ENCODE measurements around the gene DRGX.

DRGX gene

DNA sequence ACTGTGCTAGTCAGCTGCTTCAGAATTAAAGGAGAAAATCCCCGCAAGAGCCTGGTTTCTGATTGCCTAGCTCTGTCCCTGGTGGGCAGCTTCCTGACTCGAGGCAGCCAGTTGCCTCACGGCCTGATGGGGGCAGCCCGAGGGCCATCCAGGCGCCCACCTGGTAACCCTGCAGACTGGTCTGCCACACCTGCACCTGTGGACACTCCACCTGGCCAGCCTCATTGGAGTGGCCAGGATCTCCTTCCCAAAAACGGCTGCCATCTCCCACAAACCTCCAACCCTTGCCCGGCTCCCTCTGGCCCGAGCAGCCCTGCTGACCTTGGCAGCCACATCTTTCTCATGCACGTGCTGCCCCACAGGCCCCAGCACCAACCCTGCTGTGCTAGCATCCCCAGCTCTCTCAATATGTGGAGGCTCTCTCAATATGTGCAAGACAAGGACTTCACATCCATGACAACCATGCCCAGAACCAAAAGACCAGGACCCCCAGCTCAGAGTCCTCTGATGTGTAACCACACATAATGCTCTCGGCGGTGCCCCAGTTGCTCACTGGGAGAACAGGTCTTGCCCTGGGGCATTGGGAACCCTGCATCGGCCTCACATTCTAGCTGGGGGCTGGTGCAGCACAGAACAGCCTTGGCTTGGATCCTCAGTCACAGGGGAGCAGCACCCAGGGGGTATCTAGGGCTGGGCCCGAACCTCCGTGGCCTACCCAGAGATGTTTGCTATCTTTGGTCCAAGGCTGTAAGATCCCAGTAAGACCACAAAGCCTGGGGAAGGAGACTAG lies 14.6 kb downstream of the DRGX start:
- no peak for DNase-seq (ENCODE audit: low spot score)

DNA sequence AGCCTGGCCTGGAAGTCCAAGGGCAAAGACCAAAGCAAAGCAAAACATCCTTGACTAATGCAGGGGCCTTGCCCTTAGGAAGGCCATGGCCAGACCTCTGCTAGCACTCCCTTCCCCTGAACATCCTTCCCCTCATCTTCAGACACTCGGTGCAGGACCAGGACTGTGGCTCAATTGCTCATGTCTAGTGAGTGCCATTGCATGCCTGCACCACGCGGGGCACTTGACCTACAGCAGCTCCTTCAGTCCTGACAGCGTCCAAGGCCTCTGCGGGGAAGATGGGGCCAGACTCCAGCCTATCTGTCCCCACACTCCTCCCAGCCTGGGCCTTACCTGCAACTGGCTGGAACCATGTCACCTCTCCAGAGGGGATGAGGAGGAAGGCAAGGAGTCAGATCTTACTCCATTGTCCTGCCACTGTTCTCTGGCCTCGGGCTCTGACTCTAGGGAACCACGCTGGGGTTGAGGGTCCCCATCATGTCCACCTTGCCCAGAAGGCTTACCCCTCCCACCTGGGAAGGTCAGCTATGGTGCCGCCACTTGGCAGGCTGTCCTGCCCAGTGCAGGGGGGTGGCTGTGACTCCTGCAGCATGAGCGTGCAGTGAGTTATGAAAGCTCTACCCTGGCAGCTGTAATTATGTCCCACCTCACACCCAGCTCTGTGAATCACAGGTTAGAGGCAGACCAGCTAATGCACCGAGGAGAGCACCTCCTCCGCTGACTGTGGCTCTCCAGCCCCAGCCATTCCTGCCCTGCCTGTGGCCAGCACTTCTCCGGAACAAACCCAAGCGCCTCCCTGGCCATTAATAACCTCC lies 16.1 kb downstream of the DRGX start:
- no peak for DNase-seq (ENCODE audit: low spot score)

DNA sequence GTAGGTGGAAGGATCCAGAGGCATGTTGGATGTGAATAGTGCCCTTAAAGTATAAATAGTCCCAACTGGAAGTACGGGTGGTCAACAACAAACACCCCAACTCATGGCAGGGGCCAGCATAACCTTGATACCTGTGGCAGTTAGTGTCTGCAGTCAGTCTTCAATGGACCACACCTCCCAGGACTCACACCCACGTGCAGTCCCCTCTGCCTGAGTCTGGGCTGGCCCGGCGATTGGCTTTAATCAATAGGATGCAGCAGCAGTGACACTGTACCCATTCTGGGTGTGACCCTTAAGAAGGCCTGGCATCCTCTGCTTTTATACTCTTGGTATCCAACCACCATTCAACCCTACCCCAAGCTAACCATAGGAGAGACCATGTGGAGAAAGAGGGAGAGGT lies 18.6 kb downstream of the DRGX start:
- no peak for DNase-seq (ENCODE audit: low spot score)

DNA sequence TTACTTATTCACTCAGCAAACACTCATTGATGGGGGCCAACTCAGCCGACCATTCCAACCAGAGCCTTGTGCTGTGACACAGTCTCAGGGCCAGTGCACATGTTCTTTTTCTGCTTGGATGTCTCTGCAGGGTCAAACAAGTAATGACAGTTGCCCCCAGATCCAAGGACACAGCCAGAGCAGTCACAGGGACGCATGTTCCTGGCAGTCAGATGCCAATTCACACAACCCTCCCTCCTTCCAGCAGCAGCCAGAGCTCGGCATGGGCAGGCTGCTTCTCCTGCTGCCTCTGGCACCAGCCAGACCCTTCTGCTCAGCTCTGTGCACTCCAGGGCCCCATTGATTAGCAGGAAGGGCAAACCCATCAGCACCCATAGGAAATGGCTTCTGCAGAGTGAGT lies 20.3 kb downstream of the DRGX start:
- DNase-seq (ENCODE audit: low spot score): no peak

DNA sequence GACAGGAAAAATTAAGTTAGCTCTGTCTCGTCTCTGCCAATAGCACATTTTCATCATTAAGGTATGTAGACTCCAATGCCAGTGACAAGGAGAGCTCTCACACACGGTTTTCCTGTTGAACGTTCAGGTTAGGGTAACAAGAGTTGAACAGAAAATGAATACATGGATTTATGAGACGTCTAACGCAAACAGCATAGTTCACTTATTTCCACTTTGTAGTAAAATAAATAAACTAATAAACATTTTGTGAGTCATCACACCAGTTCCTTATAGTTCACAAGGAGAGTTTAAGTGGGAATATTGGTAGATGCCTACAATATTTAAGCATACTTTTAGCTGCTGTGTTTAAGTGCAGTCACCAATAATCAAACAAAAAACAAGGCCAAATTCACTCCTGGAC lies 21.1 kb downstream of the DRGX start:
- DNase-seq (ENCODE audit: low spot score): no peak

DNA sequence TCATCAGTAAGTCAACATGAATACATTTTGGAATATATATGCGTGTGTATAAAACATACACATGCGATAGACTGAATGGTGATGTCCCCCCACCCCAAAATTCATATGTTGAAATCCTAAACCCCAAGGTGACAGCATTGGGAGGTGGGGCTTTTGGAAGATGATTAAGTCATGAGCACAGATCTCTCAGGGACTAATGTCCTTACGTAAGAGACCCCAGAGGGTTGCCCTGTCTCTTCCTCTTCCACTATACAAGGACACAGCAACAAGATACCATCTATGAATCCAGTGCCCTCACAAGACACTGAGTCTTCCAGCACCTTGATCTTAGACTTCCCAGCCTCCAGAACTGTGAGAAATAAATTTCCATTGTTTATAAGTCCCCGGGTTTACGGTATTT lies 22.5 kb downstream of the DRGX start:
- DNase-seq (ENCODE audit: low spot score): no peak

DNA sequence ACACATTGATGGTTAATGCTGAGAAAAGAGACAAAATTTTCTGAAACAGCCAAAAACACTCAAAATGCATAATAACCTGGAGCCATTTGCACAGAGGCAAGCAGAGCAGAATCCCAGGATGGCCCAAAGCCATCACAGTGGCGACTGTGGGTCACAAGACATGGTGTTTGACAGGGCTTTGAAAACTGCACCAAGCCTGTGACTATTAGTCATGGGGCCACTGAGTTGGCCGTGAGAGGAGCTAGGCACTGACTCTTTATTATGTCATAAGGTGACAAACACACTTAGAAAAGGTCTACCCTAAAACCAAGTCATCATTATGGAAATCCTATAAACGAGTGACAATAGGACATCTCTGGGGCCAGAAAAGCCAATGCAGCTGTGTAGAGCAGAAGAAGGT lies 23.9 kb downstream of the DRGX start:
- no peak for DNase-seq (ENCODE audit: low spot score)

DNA sequence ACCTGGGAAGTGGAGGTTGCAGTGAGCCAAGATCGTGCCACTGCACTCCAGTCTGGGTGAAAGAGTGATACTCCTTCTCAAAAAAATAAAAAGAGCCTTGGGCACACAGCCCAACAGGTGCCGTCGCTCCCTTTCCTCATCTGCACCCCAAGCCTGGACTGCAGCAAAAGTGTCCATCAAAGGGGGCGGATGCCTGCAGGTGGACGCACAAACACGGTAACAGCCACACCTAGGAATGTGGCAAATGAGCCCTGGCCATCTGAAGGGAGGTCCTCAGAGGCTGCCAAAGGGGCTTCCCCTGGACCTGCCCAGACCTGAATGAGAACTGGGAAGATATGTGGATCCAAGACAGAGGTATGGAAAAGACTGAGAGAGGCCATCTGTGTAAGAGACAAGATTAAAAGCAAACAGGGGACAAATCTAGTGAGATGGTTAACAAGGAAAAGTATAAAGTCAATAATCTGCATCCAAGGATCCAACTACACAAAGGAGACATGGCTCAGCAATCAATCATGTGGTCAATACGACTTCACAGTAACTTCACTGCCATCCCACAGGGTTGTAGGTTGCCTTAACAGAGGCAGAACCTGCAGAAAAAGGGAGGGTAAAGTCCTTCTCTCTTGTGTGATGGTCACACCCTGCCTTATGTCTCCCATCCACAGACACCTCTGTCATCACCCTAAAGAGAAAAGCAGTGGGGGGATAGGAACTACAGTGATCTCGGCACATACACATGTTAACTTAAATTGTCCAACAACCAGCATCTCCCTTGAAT lies 25.4 kb downstream of the DRGX start:
- DNase-seq (ENCODE audit: low spot score): no peak

DNA sequence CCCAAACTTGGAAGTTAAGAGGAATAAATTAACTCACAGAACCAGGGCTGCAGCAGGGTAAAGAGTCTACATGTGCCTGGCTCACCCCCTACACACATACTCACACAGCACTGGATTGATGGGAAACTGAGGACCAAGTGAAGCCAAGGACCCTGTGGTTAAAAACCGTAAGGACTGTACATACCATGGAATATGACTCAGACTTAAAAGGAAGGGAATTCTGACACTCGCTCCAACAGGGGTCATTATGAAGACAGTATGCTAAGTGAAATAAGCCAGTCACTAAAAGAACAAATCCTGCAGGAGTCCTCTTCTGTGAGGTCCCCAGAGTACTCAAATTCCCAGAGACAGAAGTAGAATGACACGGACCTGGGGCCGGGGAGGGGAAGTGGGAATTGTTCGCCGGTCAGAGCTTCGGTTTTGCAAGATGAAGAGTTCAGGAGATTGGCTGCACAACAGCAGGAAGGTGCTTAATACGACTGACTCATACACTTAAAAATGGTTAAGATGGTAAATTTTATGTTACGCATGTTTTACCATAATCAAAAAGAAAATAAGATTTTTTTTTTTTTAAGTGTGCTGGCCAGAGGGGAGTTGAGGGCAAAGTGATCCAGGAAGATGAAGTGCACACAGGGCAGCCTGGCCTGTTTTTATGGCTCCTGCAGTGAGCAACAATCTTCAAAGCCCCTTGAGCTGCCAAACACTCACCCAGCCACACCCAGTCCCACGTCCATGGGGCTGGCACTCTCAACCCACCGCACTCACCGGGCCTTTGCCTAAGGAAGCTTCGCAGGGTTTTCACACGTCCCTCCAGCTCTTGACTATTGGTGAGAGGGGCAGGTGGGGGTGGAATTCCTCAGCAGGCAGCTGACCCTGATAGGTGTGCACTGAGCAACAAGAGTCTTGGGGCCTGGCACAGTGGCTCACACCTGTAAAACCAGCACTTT lies 26.4 kb downstream of the DRGX start:
- no peak for DNase-seq (ENCODE audit: low spot score)

DNA sequence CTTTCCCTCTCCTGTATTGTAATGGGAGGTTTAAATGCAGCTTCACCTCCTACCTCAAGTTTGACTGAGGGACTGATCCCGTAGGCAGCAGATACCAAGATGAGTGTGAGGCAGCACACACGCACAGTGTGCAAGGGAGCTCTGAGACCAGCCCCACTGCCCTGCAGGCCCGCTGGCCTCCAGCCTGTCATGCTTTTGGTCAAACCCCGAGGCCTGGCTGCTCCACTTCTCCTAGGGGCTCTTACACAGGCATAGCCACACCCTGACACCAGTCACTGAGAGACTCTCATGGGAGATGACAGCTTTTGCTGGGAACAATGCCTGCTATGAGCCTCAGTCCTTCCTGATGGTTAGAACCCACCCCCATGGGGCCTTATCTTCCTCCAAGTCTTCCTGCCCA lies 27.6 kb downstream of the DRGX start:
- no peak for DNase-seq (ENCODE audit: low spot score)

DNA sequence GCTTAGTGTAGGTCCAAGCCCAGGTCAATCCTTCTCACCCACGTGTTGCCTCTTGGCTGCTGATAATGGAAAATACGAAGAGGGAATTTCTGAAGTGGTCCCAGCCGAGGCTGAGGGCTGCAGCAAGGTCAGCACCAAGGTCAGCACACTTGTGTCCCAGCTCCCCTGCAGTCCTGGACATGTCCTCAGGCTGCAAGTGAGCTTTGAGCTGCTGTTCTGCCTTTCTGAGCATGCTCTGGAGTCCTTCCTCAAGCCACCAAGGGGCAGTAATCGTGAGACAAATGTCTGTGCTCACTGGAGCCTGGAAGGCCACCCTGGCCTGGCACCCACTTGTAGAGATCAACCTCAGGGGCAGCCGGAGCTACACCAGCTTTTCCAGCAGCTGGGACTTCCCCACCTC lies 28.3 kb downstream of the DRGX start:
- DNase-seq (ENCODE audit: low spot score): no peak

DNA sequence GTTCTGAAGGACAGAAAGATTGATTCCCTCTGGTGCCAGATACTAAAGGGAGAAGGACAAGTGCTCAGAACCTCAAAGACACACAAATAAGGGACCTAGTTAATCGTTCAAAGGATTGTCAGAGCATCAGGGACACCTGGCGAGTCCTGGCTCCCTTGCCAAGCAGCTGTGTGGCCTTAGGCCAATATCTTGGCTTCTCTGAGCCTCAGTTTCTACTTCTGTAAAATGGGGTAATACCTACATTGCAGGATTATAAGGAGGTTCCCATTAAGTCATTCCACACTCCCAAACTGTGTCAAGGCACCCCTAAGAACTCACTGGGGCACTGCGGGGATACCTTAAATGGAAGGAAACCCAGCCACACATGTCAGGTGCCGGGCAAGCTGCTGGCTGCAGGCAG lies 29.4 kb downstream of the DRGX start:
- DNase-seq (ENCODE audit: low spot score): no peak

DNA sequence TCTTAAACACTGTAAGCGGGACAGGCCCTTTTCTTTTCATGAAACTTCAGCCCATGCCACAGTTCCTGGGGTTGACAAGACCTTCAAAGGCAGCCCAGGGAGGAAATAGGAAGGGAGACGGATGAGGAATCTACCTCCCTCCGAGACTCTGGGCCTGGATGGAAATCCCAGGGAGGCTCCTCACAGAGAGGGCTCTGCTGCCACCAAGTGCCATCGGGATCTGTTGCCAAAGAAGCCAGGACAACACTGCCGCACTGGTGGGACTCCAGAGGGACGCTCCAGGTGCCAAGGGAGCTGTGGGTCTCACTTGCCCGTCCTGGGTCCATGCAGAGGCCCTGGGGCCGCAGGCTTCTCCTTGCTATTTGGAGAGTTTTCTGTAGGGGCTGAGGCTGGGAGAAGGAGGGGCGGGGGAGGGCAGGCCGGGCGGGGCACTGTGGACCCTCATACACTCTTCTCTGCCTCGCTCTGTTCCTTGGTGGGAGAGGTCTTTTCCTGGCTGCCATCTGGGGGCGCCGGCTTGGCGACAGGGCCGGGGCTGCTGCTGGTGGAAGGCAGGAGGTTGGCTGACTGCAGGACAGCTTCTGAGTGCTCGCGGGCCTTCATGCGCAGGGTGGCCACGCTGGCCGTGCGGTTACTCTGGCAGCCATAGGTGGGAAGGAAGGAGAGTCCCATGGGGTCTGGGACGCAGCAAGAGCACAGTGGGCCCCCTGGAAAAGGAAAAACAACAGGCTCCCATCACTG lies 30.0 kb downstream of the DRGX start:
- no peak for DNase-seq (ENCODE audit: low spot score)

DNA sequence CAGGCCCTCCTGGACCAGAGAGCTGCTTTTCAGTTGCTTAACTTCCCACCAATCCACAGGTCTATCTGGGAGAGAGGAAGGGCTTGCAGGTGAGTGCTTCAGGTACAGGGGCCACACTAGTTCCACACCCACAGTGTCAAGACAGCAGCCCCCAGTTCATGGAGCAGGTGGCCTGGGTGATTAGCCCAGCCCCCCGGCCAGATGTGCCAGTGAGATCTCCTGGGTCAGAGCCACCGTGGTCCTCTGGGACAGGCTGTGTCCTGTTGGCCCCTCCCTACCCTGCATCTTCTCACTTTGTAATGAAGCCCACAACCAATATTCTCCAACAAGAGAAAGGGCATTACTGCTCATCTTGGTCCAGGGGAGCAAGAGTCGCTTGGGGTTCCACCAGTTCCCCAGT lies 30.6 kb downstream of the DRGX start:
- DNase-seq (ENCODE audit: low spot score): no peak

DNA sequence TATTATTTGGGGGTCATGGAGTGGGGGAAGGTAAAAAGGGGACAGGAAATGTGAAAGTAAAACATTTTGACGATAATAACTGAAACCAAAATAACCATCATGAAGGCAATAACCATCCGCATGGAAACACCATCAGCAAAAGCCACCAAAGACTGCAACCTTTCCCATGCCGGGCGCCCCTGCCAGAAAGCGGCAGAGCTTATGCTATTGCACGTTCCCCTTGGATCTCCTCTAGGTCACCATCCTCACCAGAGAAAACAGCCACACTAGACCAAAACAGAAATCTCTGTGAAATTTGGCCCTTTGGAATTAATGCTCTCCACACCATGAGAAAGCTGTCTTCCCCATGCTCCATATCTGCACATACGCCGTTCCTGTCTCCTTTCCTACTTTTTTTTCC lies 31.1 kb downstream of the DRGX start:
- no peak for DNase-seq (ENCODE audit: low spot score)

DNA sequence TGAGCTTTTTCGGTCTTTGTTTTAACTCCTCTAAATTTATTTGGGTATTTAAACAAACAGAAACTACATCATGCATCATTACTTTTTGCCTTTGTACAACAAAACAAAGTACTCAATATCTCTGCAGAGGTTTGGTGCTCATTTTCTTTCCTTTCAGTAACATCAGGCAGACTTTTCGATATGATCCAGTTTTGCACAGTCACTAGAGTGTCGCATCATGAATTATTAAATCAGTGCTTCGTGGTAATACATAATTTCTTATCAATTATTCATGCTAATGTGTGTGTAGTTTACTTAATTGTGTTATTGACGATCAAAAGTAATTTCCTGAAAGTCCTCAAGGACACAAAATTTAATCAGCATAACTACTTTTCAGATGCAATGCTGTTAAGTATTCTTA lies 31.8 kb downstream of the DRGX start:
- no peak for DNase-seq (ENCODE audit: low spot score)

DNA sequence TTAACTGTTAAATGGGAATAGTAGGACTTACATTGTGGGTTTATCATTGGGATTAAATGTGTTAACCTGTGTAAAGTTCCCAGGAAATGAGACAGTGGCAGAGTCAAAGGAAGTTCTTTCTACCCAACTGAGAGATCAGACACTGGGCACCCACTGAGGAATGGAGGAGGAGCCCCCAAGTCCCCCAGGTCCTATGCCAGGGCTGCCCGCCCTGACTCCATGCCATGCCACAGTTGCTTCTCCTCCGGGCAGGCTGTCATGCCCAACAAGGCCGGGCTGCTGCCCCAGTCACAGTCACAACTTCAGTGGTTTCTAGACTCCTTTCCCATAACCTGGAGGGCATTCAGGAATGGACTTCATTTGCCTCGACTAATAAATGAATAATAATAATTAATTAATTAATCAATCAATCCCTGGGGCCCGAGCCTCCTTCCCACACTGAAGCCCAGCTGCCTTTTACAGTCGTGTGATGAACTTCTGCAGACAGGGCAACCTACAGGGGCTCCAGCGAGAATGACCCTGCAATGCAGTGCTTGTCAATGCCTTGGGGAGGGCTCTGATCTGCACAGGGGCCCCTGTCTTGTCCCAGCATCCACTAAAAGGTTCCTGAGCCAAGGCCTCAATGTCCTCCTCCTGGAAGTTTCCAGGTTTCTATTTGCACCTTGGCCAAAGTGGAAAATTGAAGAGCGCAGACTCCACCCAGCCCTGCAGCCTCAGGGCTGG lies 32.4 kb downstream of the DRGX start:
- DNase-seq (ENCODE audit: low spot score): no peak

DNA sequence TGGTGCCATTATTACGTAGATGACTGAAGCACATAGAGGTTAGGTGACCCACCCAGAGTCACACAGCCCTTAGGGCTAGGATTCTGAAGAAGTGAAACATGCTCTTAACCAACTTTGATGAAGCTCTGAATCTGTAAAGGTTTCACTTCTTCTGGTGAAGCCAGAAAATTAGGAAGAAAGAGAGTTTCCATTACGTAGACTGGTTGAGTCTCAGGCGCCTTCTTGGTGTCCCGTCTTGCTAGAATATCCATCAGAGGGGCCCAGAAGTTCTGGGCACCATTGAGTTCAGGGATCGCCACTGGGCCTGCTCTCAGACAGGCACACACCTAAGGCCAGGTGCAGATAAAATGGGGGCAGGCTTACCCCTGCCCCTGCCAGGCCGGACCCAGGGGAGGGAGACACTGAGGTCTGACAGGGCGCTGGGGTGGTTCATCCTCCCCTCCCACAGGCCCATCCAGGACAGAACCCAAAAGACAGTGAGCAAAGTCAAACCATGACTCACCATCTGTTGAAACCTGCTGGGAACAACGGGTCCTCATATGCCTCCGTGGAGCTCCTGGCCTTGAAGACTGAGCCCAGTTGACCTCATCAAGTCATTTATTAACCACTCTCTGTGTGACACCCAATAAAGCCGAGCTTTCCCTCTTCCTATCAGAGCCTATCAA lies 33.2 kb downstream of the DRGX start:
- DNase-seq (ENCODE audit: low spot score): no peak

DNA sequence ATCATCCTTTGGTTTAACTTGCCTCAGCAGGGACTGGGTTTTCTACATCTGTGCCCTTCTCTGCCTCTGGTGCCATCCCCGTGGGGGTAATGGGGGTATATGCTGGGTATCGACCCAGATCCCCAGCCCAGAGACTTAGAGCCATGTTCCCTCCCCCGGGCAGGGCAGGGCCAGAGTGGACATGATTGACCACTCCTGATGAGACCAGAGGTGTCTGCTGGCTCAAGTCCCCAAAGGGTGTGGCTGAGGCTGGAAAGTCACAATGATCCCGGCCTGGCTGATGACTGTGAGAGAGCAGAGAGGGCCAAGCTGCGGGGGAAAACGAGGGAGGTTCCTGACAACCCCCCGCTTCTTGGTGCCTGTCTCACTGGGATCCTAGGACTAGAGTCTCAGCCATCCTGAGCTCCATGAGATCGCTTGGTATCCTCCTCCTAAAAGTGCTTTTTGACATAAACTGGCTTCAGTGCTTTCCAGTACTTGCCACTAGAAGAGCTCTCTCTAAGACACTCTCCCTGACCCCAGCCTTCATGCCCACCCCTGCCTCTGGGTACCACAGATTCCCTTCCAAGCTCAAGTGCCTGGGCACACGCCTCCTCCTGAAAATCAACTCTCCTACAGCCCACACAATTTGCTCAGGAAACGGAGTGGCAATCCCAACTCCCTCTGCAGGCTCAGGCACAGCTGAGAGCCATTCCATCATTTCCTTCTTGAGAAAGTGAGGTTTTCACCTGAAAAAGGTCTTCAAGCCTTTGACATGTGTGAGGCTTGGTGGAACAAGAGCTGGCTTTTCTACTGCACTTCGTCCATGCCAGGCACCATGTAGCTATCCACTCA lies 33.9 kb downstream of the DRGX start:
- DNase-seq (ENCODE audit: low spot score): no peak

Measured in CD4-positive, alpha-beta T cell treated with Interleukin-15 for 4 hours (primary cell).